IPS-15b (cell line): Measurements from ENCODE around the gene EZH2.

Experiments used
- H3K27me3 ChIP-seq: one replicate; pipeline ENCODE4 v1.6.1; 2013; ENCODE audit warnings: low read length; ENCODE audit not compliant: control insufficient read depth, insufficient read depth
- H3K36me3 ChIP-seq: one replicate; pipeline ENCODE4 v1.6.1; 2013; ENCODE audit warnings: low read length; ENCODE audit not compliant: control insufficient read depth, insufficient read depth
- H3K4me1 ChIP-seq: one replicate; pipeline ENCODE4 v1.6.1; 2013; ENCODE audit warnings: mild to moderate bottlenecking, low read length; ENCODE audit not compliant: control insufficient read depth, insufficient read depth
- H3K4me3 ChIP-seq: one replicate; pipeline ENCODE4 v1.5.1; 2013; ENCODE audit warnings: low read depth, low read length
- H3K9ac ChIP-seq: one replicate; pipeline ENCODE4 v1.6.1; 2013; ENCODE audit warnings: low read depth, mild to moderate bottlenecking, low read length
- H3K9me3 ChIP-seq: one replicate; pipeline ENCODE4 v1.6.1; 2013; ENCODE audit warnings: mild to moderate bottlenecking, low read length; ENCODE audit not compliant: control insufficient read depth, insufficient read depth

Gene EZH2

DNA sequence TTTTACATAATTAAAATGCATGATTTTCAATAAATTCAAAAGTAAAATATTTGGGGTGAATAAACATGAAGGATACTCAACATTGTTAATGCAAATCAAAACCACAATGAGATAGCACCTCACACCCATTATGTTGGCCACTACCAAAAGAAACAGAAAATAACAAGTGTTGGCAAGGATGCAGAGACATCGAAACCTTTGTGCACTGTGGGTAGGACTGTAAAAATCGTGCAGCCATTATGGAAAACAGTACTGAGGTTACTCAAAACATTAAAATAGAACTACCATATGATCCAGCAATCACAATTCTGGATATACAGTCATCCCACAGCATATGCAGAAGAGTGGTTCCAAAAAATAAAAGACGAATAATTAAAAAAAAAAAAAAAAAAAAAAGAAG lies 13.1 kb downstream of the EZH2 start:
- no peaks in the 10 kb centered on the region for H3K27me3 ChIP-seq
- H3K9me3 ChIP-seq = no peaks in the 10 kb centered on the region
- H3K4me1 ChIP-seq = no peaks in the 10 kb centered on the region
- no peaks in the 10 kb centered on the region for H3K36me3 ChIP-seq
- H3K4me3 ChIP-seq = no peak overlapping the region
- no peak overlapping the region for H3K9ac ChIP-seq

DNA sequence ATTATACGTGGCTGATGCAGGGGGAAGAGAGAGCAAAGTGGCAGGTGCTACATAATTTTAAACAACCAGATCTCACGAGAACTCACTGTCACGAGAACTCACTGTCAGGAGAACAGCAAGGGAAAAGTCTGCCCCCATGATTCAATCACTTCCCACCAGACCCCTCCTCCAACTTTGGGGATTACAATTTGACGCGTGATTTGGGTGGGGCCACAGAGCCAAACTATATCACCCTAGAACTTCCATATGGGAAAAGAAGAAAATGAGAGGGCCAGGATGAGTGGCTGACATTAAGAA lies 15.8 kb downstream of the EZH2 start:
- Histone ChIP-seq H3K9me3 (no peaks in the 10 kb centered on the region), H3K4me3 (no peak overlapping the region), H3K9ac (no peak overlapping the region), H3K4me1 (no peaks in the 10 kb centered on the region), H3K36me3 (no peaks in the 10 kb centered on the region), H3K27me3 (no peaks in the 10 kb centered on the region)

- Histone ChIP-seq H3K27me3 (no peaks in the 10 kb centered on the region), H3K9me3 (no peaks in the 10 kb centered on the region), H3K4me3 (no peak overlapping the region), H3K36me3 (no peaks in the 10 kb centered on the region), H3K9ac (no peak overlapping the region), H3K4me1 (no peaks in the 10 kb centered on the region)
Observed at GRCh38 chr7:148867596-148868377, 16.3 kb downstream of the EZH2 start.

GRCh38 chr7:148866362-148866761 lies 17.7 kb downstream of the EZH2 start:
- Histone ChIP-seq H3K36me3 (no peaks in the 10 kb centered on the region), H3K9ac (no peak overlapping the region), H3K4me3 (no peak overlapping the region), H3K4me1 (peaks cover 2% of the 10 kb centered on the region), H3K9me3 (no peaks in the 10 kb centered on the region), H3K27me3 (no peaks in the 10 kb centered on the region)

GRCh38 chr7:148865283-148865682 lies 18.8 kb downstream of the EZH2 start:
- Histone ChIP-seq H3K4me3 (no peak overlapping the region), H3K4me1 (peaks cover 2% of the 10 kb centered on the region), H3K9ac (no peak overlapping the region), H3K27me3 (no peaks in the 10 kb centered on the region), H3K9me3 (no peaks in the 10 kb centered on the region), H3K36me3 (no peaks in the 10 kb centered on the region)

- H3K9me3 ChIP-seq = no peaks in the 10 kb centered on the region
- no peak overlapping the region for H3K4me3 ChIP-seq
- no peaks in the 10 kb centered on the region for H3K27me3 ChIP-seq
- H3K36me3 ChIP-seq = no peaks in the 10 kb centered on the region
- H3K9ac ChIP-seq = no peak overlapping the region
- H3K4me1 ChIP-seq = peaks cover 2% of the 10 kb centered on the region
Observed at GRCh38 chr7:148863324-148863723, 20.8 kb downstream of the EZH2 start.

DNA sequence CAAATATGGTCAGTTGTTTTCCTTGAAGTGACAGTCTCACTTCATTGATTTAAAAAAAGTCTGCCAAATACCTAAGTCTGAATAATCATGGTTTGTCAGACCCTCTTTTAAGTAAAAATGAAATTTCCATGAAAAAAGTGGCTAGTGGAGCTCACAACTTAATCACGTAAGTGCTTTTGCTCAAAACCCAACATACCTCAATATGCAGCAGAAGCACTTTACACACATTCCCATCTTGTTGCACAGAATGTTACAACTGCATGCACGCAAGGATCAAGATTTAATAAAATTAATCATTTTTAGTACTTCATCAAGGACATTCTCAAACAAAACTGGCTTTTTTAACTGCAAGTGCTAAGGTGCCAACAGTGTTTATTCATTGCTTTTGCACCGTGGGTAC lies 21.6 kb downstream of the EZH2 start:
- H3K9ac ChIP-seq = no peak overlapping the region
- H3K9me3 ChIP-seq = no peaks in the 10 kb centered on the region
- H3K36me3 ChIP-seq = no peaks in the 10 kb centered on the region
- peaks cover 2% of the 10 kb centered on the region for H3K4me1 ChIP-seq
- no peaks in the 10 kb centered on the region for H3K27me3 ChIP-seq
- H3K4me3 ChIP-seq = no peak overlapping the region

GRCh38 chr7:148858489-148858888 lies 25.6 kb downstream of the EZH2 start:
- Histone ChIP-seq H3K27me3 (no peaks in the 10 kb centered on the region), H3K36me3 (no peaks in the 10 kb centered on the region), H3K9me3 (no peaks in the 10 kb centered on the region), H3K4me3 (no peak overlapping the region), H3K4me1 (peaks cover 2% of the 10 kb centered on the region), H3K9ac (no peak overlapping the region)

DNA sequence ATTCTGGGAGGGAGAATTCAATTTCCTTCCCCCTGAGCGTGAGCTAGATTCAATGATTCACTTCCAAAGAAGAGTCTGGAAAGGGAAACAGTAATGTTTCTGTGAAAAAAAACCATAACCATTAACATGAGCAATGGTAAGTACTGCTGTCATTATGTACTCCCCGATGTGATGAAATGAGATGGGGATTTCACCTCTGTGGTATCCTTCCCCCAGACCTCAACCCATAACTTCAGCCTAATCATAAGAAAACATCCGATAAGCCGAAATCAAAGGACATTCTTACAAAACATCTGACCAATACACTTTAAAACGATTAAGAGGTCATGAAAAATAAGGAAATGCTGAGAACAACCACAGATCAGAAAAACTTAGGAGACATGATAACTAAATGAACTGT lies 27.2 kb downstream of the EZH2 start:
- Histone ChIP-seq H3K27me3 (no peaks in the 10 kb centered on the region), H3K4me1 (no peaks in the 10 kb centered on the region), H3K9me3 (no peaks in the 10 kb centered on the region), H3K36me3 (no peaks in the 10 kb centered on the region), H3K9ac (no peak overlapping the region), H3K4me3 (no peak overlapping the region)

DNA sequence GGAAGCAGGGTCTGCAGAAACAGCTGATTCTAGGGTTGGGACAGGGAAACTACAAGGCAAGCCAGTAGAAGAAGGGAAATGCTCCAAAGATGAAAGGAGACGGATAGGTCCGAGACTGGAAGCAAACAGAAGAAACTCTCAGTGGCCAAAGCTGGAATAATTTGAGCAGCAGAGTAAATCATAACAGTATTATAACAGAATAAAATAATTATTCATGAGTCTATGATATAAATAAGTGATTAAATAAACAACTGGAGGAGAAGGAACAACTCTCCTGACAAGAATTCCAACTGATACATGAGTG lies 27.6 kb downstream of the EZH2 start:
- H3K36me3 ChIP-seq = no peaks in the 10 kb centered on the region
- peaks cover under 1% of the 10 kb centered on the region for H3K4me1 ChIP-seq
- no peak overlapping the region for H3K4me3 ChIP-seq
- no peaks in the 10 kb centered on the region for H3K9me3 ChIP-seq
- no peak overlapping the region for H3K9ac ChIP-seq
- no peaks in the 10 kb centered on the region for H3K27me3 ChIP-seq

GRCh38 chr7:148854983-148855382 lies 29.1 kb downstream of the EZH2 start:
- no peaks in the 10 kb centered on the region for H3K36me3 ChIP-seq
- no peak overlapping the region for H3K4me3 ChIP-seq
- H3K27me3 ChIP-seq = no peaks in the 10 kb centered on the region
- no peaks in the 10 kb centered on the region for H3K9me3 ChIP-seq
- H3K9ac ChIP-seq = no peak overlapping the region
- peaks cover 8% of the 10 kb centered on the region for H3K4me1 ChIP-seq

- Histone ChIP-seq H3K9ac (no peak overlapping the region), H3K36me3 (no peaks in the 10 kb centered on the region), H3K27me3 (no peaks in the 10 kb centered on the region), H3K9me3 (no peaks in the 10 kb centered on the region), H3K4me3 (no peak overlapping the region), H3K4me1 (peaks cover 23% of the 10 kb centered on the region)
Observed at GRCh38 chr7:148852272-148852671, 31.8 kb downstream of the EZH2 start.
